ENCODE measurements around the gene RPP40.
"Not testable (repeated sequence)": the region's sequence is repeated elsewhere in the genome, so short reads cannot be mapped to it uniquely, and the experiment has no call there.

Gene RPP40

DNA sequence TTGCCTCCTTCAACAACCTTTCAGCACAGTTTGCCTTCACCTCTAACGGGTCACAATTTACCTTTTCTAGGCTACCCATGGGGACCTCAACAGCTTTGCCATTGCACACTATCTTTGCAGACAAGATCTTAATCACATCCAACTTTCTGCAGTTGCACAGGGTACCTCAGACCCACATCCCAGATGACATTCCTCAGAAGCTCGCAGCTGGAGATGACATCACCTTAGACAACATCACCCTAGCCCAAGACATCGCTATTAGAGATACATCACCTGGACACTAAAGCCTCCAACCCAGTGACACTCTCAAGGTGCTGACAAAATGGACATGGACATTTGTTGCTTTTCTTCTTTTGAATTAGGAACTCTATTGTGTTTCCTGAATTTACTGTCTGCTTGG is 38.6 kb upstream of the RPP40 start:
- no peak overlapping the region for H3K4me3 ChIP-seq (ENCODE audit: low read depth, low read length)
- no peak for DNase-seq (ENCODE audit: low read depth)
- TF ChIP-seq, protein P1, sequence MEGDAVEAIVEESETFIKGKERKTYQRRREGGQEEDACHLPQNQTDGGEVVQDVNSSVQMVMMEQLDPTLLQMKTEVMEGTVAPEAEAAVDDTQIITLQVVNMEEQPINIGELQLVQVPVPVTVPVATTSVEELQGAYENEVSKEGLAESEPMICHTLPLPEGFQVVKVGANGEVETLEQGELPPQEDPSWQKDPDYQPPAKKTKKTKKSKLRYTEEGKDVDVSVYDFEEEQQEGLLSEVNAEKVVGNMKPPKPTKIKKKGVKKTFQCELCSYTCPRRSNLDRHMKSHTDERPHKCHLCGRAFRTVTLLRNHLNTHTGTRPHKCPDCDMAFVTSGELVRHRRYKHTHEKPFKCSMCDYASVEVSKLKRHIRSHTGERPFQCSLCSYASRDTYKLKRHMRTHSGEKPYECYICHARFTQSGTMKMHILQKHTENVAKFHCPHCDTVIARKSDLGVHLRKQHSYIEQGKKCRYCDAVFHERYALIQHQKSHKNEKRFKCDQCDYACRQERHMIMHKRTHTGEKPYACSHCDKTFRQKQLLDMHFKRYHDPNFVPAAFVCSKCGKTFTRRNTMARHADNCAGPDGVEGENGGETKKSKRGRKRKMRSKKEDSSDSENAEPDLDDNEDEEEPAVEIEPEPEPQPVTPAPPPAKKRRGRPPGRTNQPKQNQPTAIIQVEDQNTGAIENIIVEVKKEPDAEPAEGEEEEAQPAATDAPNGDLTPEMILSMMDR (IDR thresholded peaks at IDR 0.05; ENCODE audit: control insufficient read depth, extremely low read depth, insufficient read depth): no peak

DNA sequence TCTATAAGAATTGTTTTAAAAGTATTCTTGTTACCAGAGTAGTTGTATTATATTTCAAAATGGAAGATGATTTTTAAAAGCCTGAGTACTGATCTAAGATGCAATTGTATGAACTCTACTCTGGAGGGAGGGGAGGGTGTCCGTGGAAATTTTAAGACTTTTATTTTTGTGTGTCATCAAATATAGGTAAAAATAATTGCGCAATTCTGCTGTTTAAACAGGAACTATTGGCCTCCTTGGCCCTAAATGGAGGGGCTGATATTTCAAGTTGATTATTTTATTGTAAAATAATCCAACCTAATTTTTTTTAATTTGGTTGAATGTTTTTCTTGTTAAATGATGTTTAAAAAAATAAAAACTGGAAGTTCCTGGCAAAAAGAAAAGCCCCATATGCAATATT is 38.1 kb upstream of the RPP40 start:
- H3K4me3 ChIP-seq (ENCODE audit: low read depth, low read length): no peak overlapping the region
- DNase-seq (ENCODE audit: low read depth): no peak
- TF ChIP-seq, protein P1 (IDR thresholded peaks at IDR 0.05; ENCODE audit: control insufficient read depth, extremely low read depth, insufficient read depth): no peak

DNA sequence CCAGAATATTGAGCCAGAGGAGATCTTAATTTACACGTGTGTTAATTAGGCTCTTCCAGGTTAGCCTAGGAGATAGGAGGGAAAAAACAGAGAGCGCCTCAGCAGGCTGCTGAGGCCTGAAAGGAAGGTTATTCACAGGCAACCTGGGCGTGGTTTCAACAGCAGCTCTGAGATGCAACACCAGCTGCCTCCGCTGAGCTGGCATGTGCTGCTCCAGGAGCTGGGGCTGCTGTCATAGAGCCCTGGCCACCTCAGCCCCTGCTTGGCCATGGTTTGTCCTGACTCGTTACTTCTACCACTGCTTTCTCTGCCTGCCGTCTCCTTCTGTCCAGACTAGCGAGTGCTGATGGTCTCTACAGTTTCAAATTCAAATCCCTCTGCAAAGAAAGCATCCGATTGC is 32.4 kb upstream of the RPP40 start:
- TF ChIP-seq, protein P1 (IDR thresholded peaks at IDR 0.05; ENCODE audit: control insufficient read depth, extremely low read depth, insufficient read depth): no peak
- DNase-seq (ENCODE audit: low read depth): no peak

DNA sequence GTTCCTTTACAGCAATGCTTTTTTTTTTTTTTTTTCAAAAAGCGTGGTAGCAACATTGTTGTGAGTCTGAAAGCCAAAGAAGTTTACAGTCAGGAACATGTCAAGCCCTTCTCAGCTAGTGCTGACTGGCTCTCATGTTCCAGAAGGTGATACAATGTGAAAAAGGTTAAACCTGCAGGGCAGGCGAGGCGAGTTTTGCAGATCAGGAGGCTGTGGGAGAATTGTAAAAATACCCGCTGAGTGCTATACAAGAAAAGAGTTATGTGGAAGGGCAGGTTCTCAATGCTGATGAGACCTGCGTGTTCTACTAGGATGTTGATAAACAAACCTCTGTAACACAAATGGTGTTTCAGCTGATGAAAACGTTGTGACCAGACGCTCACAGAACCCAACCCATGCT is 30.9 kb upstream of the RPP40 start:
- TF ChIP-seq, protein P1 (IDR thresholded peaks at IDR 0.05; ENCODE audit: control insufficient read depth, extremely low read depth, insufficient read depth): no peak

More for the DNA sequence above, 32.4 kb upstream of the RPP40 start:
- no peak overlapping the region for H3K4me3 ChIP-seq (ENCODE audit: low read depth, low read length)

DNA sequence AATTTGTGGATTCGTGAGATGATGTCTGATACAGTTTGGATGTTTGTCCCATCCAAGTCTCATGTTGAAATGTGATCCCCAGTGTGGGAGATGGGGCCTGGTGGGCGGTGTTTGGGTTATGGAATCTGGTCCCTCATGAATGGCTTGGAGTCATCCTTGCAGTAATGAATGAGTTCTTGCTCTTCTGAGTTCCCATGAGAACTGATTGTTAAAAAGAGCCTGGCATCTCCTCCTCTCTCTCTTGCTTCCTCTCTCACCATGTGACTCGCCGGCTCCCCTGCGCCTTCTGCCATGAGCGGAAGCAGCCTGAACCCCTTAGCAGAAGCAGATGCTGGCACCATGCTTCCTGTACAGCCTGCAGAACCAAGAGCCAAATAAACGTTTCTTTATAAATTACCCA is 30.5 kb upstream of the RPP40 start:
- TF ChIP-seq, protein P1 (IDR thresholded peaks at IDR 0.05; ENCODE audit: control insufficient read depth, extremely low read depth, insufficient read depth): no peak
- DNase-seq (ENCODE audit: low read depth): no peak
- H3K4me3 ChIP-seq (ENCODE audit: low read depth, low read length): no peak overlapping the region

More for the DNA sequence above, 30.9 kb upstream of the RPP40 start:
- peak; percentile 86 for DNase-seq (ENCODE audit: low read depth)
- 0 out of 2 replicates have a peak overlapping the region, but pooled peaks have one; percentile 7 for H3K4me3 ChIP-seq (ENCODE audit: low read depth, low read length)

DNA sequence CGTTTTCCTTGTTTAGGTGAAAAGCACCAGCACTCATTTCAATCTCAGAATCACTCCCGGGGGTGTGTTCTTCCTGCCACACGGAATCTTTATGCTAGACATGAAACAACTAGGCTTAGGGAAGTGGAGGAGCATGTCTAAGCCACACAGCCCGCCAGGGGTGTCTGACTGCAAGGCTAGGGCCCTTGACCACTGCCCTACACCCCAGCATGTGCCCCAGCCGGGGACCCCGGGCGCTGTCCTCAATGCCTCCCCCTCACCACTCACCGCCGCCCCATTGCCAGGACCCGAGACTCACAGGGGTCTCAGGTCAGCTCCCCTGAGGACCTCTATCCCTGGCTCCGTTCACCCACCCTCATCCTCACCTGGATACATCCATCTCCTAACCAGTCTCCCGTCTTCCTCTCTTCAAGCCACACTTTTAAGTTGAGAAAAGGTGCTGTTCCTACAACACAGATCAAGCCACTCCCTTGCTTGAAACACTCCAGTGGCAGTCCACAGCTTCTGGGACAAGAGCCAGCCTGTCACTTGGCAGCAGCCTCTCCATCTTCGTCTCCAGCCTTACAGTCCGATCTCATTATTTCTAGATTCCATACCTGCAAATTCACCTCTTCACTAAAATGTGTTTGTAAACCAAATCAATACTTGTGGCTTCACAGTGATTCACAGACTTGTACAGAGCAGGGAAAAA is 29.5 kb upstream of the RPP40 start:
- not testable (repeated sequence) for DNase-seq (ENCODE audit: low read depth); H3K4me3 ChIP-seq (ENCODE audit: low read depth, low read length)

DNA sequence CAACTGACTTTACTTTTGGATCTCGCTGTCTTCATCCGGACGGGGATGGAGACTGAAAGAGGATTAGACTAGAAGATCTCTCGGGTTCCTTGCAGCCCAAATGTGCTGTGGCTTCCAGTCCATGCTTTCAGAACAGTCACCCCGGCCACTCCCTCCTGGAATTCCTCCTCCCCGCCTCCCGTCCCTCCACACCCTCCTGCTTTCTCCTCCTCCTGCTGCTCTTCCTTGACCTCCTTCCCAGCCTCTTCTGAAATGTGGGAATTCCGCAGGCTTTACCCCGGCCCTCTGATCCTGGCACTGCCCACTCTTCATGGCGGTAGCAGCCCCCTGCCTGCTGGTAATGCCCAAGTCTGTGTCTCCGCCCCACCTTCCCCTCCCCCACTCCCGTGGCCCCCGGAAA is 28.9 kb upstream of the RPP40 start:
- not testable (repeated sequence) for H3K4me3 ChIP-seq (ENCODE audit: low read depth, low read length); DNase-seq (ENCODE audit: low read depth)

DNA sequence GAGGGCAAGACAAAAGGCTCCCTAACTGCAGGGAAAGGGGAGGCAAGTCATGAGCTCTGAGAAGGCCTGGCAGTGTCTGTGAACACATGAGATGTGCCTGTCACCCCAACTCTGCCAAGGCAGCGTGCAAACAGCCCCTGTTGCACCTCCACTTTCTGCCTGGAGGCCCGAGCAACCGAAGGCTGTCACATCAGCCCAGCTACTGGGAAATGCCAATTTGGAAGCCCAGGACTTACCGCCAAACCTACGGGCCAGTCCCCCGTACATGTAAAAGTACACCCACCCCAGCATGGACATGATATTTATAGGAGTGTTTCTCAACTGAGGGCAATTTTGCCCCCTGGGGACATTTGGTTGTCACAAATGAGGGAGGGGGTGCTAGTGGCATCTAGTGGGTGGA is 27.3 kb upstream of the RPP40 start:
- no peak for DNase-seq (ENCODE audit: low read depth)
- no peak overlapping the region for H3K4me3 ChIP-seq (ENCODE audit: low read depth, low read length)
- TF ChIP-seq, protein P1 (IDR thresholded peaks at IDR 0.05; ENCODE audit: control insufficient read depth, extremely low read depth, insufficient read depth): no peak

Data from LNCaP clone FGC (cell line).